ENCODE results near the gene UROD. TPM values are rescaled to one million over a fixed set of nuclear protein-coding genes. Genes with fewer than 3 reads are reported as not detected.
"Not testable (repeated sequence)": the region's sequence is repeated elsewhere in the genome, so short reads cannot be mapped to it uniquely, and the experiment has no call there.

Gene UROD
- total RNA-seq, 2 donors from 2014 or later, result 41.7 to 43.5 TPM

DNA sequence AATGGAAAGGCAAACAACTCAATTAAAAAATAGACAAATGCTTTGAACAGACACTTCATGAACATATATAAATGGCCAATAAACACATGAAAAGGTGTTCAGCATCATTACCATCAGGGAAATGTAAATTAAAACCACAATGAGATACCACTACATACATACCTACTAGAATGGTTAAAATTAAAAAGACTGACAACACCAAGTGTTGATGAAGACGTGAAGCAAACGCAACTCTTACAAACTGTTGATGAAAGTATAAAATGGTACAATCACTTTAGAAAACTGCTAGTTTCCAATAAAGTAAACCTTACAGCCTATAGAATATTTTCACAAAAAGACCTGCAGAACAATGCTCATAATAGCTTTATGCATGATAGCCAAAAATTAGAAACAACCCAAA lies 35.8 kb upstream of the UROD start:
- H3K4me1 ChIP-seq, result no peaks in the 10 kb centered on the region
- intact Hi-C loops (cut with DNase I), result no loop called here
- H3K36me3 ChIP-seq, result no peaks in the 10 kb centered on the region
- TF ChIP-seq, protein P1, sequence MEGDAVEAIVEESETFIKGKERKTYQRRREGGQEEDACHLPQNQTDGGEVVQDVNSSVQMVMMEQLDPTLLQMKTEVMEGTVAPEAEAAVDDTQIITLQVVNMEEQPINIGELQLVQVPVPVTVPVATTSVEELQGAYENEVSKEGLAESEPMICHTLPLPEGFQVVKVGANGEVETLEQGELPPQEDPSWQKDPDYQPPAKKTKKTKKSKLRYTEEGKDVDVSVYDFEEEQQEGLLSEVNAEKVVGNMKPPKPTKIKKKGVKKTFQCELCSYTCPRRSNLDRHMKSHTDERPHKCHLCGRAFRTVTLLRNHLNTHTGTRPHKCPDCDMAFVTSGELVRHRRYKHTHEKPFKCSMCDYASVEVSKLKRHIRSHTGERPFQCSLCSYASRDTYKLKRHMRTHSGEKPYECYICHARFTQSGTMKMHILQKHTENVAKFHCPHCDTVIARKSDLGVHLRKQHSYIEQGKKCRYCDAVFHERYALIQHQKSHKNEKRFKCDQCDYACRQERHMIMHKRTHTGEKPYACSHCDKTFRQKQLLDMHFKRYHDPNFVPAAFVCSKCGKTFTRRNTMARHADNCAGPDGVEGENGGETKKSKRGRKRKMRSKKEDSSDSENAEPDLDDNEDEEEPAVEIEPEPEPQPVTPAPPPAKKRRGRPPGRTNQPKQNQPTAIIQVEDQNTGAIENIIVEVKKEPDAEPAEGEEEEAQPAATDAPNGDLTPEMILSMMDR (IDR thresholded peaks at IDR 0.05), result no peak
- no peak overlapping the region for H3K27ac ChIP-seq
- no peaks in the 10 kb centered on the region for H3K27me3 ChIP-seq
- no peaks in the 10 kb centered on the region for H3K9me3 ChIP-seq
- no peak overlapping the region for H3K4me3 ChIP-seq
- no peak for DNase-seq
- no peak overlapping the region for H3K9ac ChIP-seq (ENCODE audit: low read depth in 2 of 2, low read length in 2 of 2)

DNA sequence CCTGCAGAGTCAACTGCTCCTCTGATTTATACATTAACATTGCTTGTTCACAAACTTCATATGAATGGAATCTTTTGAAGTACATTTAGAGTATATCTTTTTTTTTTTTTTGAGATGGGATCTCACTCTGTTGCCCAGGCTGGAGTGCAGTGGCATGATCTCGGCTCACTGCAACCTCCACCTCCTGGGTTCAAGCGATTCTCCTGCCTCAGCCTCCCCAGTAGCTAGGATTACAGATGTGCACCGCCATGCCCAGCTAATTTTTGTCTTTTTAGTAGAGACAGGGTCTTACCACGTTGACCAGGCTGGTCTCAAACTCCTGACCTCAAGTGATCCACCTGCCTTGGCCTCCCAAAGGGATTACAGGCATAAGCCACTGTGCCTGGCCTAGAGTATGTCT lies 34.7 kb upstream of the UROD start:
- H3K27me3 ChIP-seq; H3K36me3 ChIP-seq; H3K9ac ChIP-seq (ENCODE audit: low read depth in 2 of 2, low read length in 2 of 2); H3K4me1 ChIP-seq; H3K27ac ChIP-seq; DNase-seq; H3K9me3 ChIP-seq; H3K4me3 ChIP-seq; intact Hi-C loops (cut with DNase I): not testable (repeated sequence)

DNA sequence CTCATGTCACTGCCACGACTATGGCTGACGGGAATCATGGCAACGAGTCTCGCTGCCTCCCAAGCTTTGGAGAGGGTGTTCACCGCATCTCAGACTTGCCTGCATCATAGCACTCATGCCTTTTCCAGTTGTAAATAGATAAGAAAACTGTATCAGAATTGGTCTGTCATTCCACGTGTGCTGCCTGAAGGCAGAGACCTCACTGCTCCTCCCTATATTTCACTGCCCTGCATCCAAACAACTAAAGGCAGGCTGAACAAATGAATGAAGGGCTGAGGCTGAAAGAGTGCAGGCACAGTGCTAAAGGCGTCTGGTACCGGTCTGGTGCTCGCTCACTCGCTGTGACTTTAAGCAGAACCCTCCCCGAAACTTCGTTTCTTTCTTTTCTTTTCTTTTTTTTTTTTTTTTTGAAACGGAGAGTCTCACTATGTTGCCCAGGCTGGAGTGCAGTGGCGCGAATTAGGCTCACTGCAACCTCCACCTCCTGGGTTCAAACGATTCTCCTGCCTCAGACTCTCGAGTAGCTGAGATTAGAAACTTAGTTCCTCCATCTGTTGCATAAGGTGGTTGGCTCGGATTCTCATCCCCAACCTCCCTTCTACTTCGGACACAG lies 26.2 kb upstream of the UROD start:
- Histone ChIP-seq H3K4me1 (peaks cover 4% of the 10 kb centered on the region), H3K27ac (peak overlapping the region; percentile 61), H3K9ac (ENCODE audit: low read depth in 2 of 2, low read length in 2 of 2) (peak overlapping the region; percentile 73 to 84), H3K36me3 (no peaks in the 10 kb centered on the region), H3K27me3 (no peaks in the 10 kb centered on the region), H3K9me3 (no peaks in the 10 kb centered on the region), H3K4me3 (peak overlapping the region; percentile 62)
- intact Hi-C loops (cut with DNase I), result no loop called here
- TF ChIP-seq, protein P1 (IDR thresholded peaks at IDR 0.05), result no peak
- no peak for DNase-seq

DNA sequence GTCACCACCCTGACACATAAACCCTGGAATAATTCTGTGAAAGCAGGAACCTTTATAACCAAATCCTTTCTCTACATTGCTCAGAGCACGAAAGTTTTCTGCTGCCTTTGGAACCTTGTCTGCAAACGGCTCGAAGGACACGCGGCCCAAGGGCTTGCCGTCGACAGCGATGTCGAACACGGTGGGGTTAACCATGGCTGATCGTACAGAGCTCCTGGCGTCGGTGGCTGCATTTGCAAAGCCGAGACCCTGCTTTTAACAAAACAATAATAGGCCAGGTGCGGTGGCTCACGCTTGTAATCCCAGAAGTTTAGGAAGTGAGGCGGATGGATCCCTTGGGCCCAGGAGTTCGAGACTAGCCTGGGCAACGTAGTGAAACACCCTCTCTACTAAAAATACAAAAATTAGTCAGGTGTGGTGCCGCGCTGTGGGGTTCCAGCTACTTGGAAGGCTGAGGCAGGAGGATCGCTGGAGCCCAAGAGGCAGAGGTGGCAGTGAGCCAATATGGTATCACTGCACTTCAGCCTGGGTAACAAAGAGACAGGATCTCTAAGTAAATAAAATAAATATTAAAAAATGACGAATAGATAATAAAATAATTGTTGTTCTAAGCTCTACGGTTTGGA lies 23.4 kb upstream of the UROD start:
- Histone ChIP-seq H3K4me1 (peaks cover 4% of the 10 kb centered on the region), H3K4me3 (no peak overlapping the region), H3K27me3 (no peaks in the 10 kb centered on the region), H3K9me3 (no peaks in the 10 kb centered on the region), H3K27ac (no peak overlapping the region), H3K9ac (ENCODE audit: low read depth in 2 of 2, low read length in 2 of 2) (no peak overlapping the region), H3K36me3 (no peaks in the 10 kb centered on the region)
- DNase-seq, result no peak
- intact Hi-C loops (cut with DNase I), result no loop called here
- TF ChIP-seq, protein P1 (IDR thresholded peaks at IDR 0.05), result no peak

DNA sequence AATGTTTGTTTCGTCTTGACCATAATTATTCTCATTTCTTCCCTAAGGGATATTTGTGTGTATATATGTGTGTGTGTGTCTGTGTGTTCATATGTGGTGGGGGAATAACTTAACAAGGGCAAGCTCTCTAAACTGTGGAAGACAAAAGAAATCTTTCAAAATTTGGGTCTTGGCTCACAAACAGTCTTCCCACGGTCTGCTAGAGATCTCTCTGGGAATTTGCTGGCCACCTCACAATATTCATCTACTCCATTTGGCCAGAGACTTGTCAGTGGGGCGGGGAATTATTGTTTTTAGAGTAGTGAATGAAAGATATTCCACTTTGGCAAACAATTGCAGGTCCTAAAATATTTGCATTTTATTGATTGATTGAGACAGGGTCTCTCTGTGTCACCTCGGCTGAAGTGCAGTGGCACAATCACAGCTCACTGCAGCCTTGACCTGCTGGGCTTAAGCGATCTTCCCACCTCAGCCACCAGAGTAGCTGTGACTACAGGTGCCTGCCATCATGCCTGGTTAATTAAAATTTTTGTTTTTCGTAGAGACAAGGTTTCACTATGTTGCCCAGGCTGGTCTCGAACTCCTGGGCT lies 17.6 kb upstream of the UROD start:
- Histone ChIP-seq H3K27ac (no peak overlapping the region), H3K4me3 (no peak overlapping the region), H3K27me3 (no peaks in the 10 kb centered on the region), H3K9ac (ENCODE audit: low read depth in 2 of 2, low read length in 2 of 2) (no peak overlapping the region), H3K4me1 (no peaks in the 10 kb centered on the region), H3K36me3 (no peaks in the 10 kb centered on the region), H3K9me3 (no peaks in the 10 kb centered on the region)
- intact Hi-C loops (cut with DNase I), result no loop called here
- TF ChIP-seq, protein P1 (IDR thresholded peaks at IDR 0.05), result no peak
- DNase-seq, result no peak
